Loucy (cell line): ENCODE data around the gene ATF2.

ENCODE experiments used
- EZH2phosphoT487 ChIP-seq: fragments of 200-600 bp; IDR thresholded peaks from 2 replicates; pipeline ENCODE4 v1.6.1; 2018; ENCODE audit warnings: antibody characterized with exemption, mild to moderate bottlenecking, moderate library complexity, borderline replicate concordance
- TF ChIP-seq, protein P1 (sequence below): fragments of 200-600 bp; sonication (generic); conservative IDR thresholded peaks from 2 replicates; pipeline ENCODE4 v1.5.1; 2014; ENCODE audit warnings: mild to moderate bottlenecking, antibody characterized with exemption, low read length

DNA sequence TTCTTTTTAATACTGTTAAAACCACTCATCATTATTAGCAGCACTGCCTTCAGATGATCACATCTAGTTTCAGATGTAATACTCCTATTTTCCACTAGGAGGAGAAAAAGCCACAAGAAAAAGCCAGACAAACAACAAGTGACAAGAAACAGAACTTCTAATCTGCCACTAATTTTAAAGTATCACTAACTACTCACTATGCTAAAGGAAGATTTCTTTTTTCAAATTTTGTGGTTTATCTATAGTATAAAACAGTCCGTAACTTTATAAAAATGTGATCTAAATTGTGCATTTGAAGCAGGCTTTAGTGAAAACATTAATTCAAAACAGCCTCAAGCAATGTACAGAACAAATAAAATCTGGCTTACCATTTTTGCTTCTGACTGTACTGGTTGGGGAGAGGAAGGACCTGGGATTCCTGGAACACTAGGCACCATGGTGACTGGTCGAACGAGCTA, 56.8 kb downstream of the ATF2 start:
- TF ChIP-seq, protein P1, sequence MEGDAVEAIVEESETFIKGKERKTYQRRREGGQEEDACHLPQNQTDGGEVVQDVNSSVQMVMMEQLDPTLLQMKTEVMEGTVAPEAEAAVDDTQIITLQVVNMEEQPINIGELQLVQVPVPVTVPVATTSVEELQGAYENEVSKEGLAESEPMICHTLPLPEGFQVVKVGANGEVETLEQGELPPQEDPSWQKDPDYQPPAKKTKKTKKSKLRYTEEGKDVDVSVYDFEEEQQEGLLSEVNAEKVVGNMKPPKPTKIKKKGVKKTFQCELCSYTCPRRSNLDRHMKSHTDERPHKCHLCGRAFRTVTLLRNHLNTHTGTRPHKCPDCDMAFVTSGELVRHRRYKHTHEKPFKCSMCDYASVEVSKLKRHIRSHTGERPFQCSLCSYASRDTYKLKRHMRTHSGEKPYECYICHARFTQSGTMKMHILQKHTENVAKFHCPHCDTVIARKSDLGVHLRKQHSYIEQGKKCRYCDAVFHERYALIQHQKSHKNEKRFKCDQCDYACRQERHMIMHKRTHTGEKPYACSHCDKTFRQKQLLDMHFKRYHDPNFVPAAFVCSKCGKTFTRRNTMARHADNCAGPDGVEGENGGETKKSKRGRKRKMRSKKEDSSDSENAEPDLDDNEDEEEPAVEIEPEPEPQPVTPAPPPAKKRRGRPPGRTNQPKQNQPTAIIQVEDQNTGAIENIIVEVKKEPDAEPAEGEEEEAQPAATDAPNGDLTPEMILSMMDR, result peak; percentile 85
- no peak for TF ChIP-seq EZH2phosphoT487
